Thymus (tissue), 11 donors: ENCODE measurements around the gene MECR. TPM values are rescaled to one million over a fixed set of nuclear protein-coding genes. Genes with fewer than 3 reads are reported as not detected.

Experiments
- DNase-seq, 9 donors: peaks; one replicate each; pipeline ENCODE4 v3.0.0-alpha.2; 2013; ENCODE audit warnings: low spot score in 9 of 9, low read depth in 6 of 9, missing footprints in 1 of 9
- H3K27ac ChIP-seq, 2 donors: one replicate each; pipeline ENCODE4 v1.5.1; 2013; ENCODE audit warnings: control low read depth in 1 of 2, low read depth in 1 of 2, low read length in 1 of 2, mild to moderate bottlenecking in 1 of 2, moderate library complexity in 1 of 2
- H3K27me3 ChIP-seq, 2 donors: one replicate each; pipeline ENCODE4 v1.5.1; 2013; ENCODE audit warnings: low read length in 1 of 2; ENCODE audit not compliant: control insufficient read depth in 2 of 2, insufficient read depth in 1 of 2
- H3K36me3 ChIP-seq, 2 donors: one replicate each; pipeline ENCODE4 v1.5.1; 2013; ENCODE audit warnings: low read length in 1 of 2, mild to moderate bottlenecking in 1 of 2, moderate library complexity in 1 of 2; ENCODE audit not compliant: control insufficient read depth in 2 of 2, insufficient read depth in 2 of 2
- H3K4me1 ChIP-seq, 2 donors: one replicate each; pipeline ENCODE4 v1.5.1; 2013; ENCODE audit warnings: low read length in 2 of 2; ENCODE audit not compliant: control insufficient read depth in 2 of 2, insufficient read depth in 2 of 2
- H3K4me3 ChIP-seq, 2 donors: one replicate each; pipeline ENCODE4 v1.5.1; 2013; ENCODE audit warnings: low read length in 2 of 2, control low read depth in 1 of 2, mild to moderate bottlenecking in 1 of 2
- H3K9me3 ChIP-seq, 2 donors: one replicate each; pipeline ENCODE4 v1.5.1; 2013; ENCODE audit warnings: low read length in 1 of 2, mild to moderate bottlenecking in 1 of 2; ENCODE audit not compliant: control insufficient read depth in 2 of 2, insufficient read depth in 1 of 2
- WGBS: extraction: QIAGEN DNeasy Blood & Tissue Kit; methylation state at CpG from one replicate; pipeline ENCODE4 v1.1.7; 2013; 5-methylcytosine and 5-hydroxymethylcytosine counted together
- polyA plus RNA-seq: library from polyadenylated mRNA; stranded (reverse); fragments of 200-250 nt; gene quantifications from one replicate; pipeline ENCODE4 v1.2.3, GENCODE V29; 2013
- total RNA-seq: library from RNA; stranded (reverse); fragments of 120-200 nt; gene quantifications from one replicate; pipeline ENCODE4 v1.2.4, GENCODE V29; 2013
- donor health status: healthy.

The MECR gene
- total and polyA plus RNA-seq, 2 donors = 14.3 to 16.5 TPM

DNA sequence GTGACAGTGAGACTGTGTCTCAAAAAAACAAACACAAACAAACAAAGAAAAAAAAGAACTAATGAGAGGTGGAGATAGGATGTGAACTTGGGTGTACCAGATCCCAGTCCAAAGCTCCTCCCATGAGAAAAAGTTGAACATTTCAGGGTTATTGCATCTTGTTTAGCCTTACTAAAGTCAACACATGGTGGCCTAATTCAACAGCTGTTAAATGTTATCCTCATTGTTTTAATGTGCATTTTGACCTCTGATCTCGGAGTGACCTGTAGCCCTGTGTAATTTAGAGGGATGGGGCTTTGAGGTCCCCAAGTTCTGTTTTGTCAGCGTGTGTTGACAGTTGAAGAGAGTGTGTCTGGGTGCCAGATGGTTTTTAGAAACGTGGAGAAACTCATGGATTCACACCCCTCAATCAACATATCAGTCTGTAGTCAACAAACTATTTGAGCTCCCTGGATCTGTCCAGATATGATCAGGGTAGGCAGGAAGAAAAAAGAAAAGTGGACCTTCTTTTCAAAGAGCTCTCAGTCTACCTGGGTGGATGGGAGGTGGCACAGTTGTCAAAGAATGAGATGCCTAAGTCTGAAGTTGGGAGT, 40.3 kb upstream of the MECR start:
- Histone ChIP-seq H3K27me3 (peaks cover 0 to 2% of the 10 kb centered on the region in 2 donors), H3K27ac (no peak overlapping the region)

DNA sequence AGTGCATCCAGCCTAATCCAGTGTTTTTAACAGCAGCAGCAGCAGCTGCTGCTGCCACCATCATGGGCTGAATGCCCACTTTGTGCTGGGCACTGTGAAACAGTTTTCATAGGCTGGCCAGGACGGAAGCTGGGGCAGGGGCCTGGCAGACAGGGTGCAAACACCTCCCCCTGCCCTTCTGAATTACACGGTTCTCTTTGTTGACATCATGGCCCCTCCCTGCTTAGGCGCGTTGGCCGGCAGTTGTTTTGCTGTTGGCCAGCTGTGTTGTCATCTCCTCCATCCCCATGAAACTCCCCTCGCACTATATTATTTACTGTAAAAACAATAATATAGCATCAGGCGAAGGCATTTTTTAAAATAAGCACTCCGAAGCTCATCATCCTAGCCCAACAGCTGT, 38.6 kb upstream of the MECR start:
- no peak for DNase-seq
- Histone ChIP-seq H3K27ac (no peak overlapping the region), H3K4me3 (no peak overlapping the region), H3K4me1 (no peaks in the 10 kb centered on the region), H3K9me3 (no peaks in the 10 kb centered on the region), H3K27me3 (peaks cover 0 to 2% of the 10 kb centered on the region in 2 donors), H3K36me3 (no peaks in the 10 kb centered on the region)
- 82% methylated on average over 8 of the region's 8 CpGs for WGBS

More for the DNA sequence above, 40.3 kb upstream of the MECR start:
- Histone ChIP-seq H3K4me3 (no peak overlapping the region), H3K36me3 (no peaks in the 10 kb centered on the region), H3K4me1 (no peaks in the 10 kb centered on the region), H3K9me3 (no peaks in the 10 kb centered on the region)
- 70% methylated on average over 3 of the region's 3 CpGs for WGBS
- DNase-seq = no peak

DNA sequence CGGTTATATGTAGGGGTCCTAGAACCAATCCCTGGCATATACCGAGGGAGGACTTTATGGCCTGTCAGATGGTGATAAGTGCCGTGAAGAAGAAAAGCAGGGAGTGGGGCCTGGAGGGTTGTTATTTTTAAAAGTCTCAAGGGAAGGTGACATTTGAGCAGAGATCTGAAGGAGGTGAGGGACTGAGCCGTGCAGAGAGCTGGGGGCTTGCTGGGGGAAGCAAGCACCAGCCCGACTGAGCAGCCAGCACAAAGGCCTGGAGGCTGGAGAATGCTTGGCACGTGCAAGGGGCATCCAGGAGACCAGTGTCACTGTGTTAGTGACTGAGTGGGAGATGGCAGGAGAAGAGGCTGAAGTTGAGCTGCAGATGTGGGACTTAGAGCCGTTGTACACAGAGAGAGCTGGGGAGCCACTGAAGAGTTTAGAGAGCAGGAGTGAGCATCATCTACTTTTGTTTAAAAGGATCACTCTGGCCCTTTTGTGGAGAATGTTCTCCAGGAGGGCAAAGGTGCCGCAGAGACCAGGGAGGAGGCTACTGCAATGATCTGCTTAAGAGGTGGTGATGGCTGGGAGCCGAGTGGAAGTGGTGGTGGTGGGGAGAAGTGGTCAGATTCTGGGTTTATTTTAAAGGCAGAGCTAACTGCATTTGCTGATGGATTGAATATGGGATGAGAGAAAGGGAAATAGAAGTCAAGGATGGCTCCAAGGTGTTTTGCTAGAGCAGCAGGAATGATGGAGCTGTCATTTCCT, 36.8 kb upstream of the MECR start:
- no peaks in the 10 kb centered on the region for H3K36me3 ChIP-seq
- DNase-seq = no peak

DNA sequence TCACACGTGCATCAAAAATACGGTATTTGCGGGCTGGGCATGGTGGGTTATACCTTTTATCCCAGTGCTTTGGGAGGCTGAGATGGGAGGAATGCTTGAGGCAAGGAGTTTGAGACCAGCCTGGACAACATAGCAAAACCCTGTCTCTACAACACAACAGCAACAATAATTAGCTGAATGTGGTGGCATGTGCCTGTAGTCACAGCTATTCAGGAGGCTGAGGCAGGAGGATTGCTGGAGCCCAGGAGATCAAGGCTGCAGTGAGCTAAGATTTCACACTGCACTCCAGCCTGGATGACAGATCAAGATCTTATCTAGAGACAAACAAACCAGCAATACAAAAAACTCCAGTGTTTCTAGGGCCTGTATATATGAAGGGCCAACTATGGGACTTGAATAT, 36.2 kb upstream of the MECR start:
- Histone ChIP-seq H3K9me3 (no peaks in the 10 kb centered on the region), H3K27me3 (peaks cover 0 to 2% of the 10 kb centered on the region in 2 donors), H3K4me3 (no peak overlapping the region), H3K27ac (no peak overlapping the region), H3K4me1 (no peaks in the 10 kb centered on the region), H3K36me3 (no peaks in the 10 kb centered on the region)
- WGBS = 98% methylated on average over 3 of the region's 3 CpGs
- no peak for DNase-seq

More for the DNA sequence above, 36.8 kb upstream of the MECR start:
- Histone ChIP-seq H3K27me3 (peaks cover 0 to 2% of the 10 kb centered on the region in 2 donors), H3K4me1 (no peaks in the 10 kb centered on the region), H3K9me3 (no peaks in the 10 kb centered on the region), H3K4me3 (no peak overlapping the region), H3K27ac (no peak overlapping the region)
- WGBS = 68% methylated on average over 9 of the region's 9 CpGs

DNA sequence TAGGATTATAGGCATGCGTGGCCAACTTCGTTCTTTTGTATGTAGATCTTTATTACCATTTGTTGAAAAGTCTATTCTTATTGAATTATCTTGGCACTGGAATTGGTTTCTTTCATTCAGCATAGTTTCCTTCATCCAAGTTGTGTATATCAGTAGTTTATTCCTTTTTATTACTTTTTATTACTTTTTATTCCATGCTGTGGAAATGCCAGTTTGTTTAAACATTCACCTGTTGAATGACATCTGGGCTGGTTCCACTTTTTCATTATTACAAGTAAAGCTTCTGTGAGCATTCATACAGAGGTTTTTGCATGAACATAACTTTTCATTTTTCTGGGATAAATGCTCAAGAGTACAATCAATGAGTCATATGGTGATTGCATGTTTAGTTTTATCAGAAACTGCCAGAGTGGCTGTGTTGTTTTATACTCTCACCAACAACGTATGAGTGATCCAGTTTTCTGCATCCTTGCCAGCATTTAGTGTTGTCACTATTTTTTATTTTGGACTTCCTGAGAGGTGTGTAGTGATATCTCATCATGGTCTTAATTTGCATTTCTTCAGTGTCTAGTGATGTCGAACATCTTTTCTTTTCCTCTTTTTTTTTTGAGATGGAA, 34.1 kb upstream of the MECR start:
- WGBS = 96% methylated on average over 4 of the region's 4 CpGs
- Histone ChIP-seq H3K36me3 (no peaks in the 10 kb centered on the region), H3K4me3 (no peak overlapping the region), H3K27me3 (peaks cover 12 to 19% of the 10 kb centered on the region in 2 donors), H3K27ac (no peak overlapping the region), H3K4me1 (peaks cover 0 to 8% of the 10 kb centered on the region in 2 donors), H3K9me3 (no peaks in the 10 kb centered on the region)
- DNase-seq = no peak

DNA sequence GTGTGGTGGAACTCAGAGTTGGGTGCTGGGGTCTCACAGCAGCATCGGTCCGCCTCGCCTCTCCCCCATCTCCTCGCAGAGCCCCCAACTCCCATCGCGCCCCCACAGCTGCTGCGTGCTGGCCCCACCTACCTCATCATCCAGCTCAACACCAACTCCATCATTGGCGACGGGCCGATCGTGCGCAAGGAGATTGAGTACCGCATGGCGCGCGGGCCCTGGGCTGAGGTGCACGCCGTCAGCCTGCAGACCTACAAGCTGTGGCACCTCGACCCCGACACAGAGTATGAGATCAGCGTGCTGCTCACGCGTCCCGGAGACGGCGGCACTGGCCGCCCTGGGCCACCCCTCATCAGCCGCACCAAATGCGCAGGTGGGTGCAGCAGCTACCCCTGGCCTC, 29.8 kb upstream of the MECR start:
- peaks cover 27 to 40% of the 10 kb centered on the region in 2 donors for H3K27me3 ChIP-seq
- H3K4me3 ChIP-seq = peak overlapping the region in 1 of 2 donors; percentile 18
- H3K27ac ChIP-seq = no peak overlapping the region
- WGBS = 25% methylated on average over 29 of the region's 29 CpGs
- no peaks in the 10 kb centered on the region for H3K36me3 ChIP-seq
- peaks cover 4 to 46% of the 10 kb centered on the region in 2 donors for H3K4me1 ChIP-seq
- no peaks in the 10 kb centered on the region for H3K9me3 ChIP-seq
- DNase-seq = no peak

DNA sequence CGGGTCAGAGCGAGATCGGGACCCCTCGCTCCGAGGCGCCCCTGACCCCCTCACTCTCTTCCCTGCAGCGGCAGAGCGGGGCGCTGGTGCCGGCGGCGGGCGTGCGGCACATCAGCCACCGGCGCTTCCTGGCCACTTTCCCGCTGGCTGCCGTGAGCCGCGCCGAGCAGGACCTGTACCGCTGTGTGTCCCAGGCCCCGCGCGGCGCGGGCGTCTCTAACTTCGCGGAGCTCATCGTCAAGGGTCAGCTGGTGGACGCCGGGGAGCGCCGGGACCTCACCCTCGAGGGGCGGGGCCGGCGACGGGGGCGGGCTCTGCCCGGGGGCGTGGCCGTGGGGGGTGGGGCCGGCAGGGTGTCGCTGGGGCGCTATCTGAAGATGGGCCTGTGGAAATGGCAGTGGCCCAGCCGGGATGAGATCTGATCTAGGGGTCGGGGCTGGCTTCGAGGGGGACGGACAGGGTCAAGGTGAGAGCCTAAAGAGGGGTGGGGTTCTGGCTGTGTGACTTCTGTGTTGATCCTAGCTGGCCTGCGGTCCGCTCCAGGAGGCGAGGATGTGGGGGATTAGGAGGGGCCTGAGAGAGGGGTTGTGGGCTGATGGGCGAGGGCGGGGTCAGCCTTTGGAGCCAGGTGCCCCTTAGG, 29.2 kb upstream of the MECR start:
- DNase-seq = peak in 2 of 9 donors; percentile 44 to 53
- H3K27me3 ChIP-seq = peaks cover 27 to 40% of the 10 kb centered on the region in 2 donors
- peaks cover 4 to 51% of the 10 kb centered on the region in 2 donors for H3K4me1 ChIP-seq
- peak overlapping the region; percentile 48 to 63 for H3K4me3 ChIP-seq
- no peaks in the 10 kb centered on the region for H3K9me3 ChIP-seq
- no peak overlapping the region for H3K27ac ChIP-seq
- WGBS = 3% methylated on average over 56 of the region's 56 CpGs
- no peaks in the 10 kb centered on the region for H3K36me3 ChIP-seq

DNA sequence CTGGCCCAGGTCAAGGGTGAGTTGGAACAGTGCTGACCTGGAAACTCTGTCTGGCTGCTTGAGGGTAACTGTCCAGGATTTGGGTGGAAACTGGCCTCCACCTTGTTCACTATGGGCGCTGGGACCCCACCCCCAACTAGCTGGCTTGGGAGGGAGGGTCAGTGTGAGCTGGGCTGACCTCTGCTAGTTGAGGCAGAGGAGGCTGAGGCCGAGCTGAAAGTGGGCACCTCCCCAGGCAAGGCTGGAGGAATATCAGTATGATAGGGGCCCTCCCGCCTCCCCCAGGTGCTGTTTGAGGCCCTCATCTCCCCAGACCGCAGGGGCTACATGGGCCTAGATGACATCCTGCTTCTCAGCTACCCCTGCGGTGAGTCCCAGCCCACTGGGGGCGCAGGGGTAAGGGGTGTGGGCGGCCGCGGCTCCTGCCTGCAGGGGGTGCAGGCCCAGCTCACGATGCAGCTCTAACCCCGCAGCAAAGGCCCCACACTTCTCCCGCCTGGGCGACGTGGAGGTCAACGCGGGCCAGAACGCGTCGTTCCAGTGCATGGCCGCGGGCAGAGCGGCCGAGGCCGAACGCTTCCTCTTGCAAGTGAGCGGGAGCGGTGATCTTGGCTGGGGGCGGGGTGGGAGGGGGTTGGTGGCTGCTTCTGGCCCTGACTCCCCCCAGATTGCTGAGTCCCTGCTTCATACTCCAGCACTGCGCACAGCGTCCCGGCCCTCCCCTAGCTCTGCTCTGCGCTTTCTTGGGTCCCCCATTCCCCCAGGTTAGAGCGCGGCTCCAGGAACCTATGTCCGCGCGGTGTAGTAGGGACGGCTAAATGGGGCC, 28.5 kb upstream of the MECR start:
- Histone ChIP-seq H3K9me3 (no peaks in the 10 kb centered on the region), H3K27me3 (peaks cover 27 to 40% of the 10 kb centered on the region in 2 donors), H3K27ac (no peak overlapping the region), H3K4me3 (peak overlapping the region; percentile 48 to 63), H3K36me3 (no peaks in the 10 kb centered on the region), H3K4me1 (peaks cover 4 to 51% of the 10 kb centered on the region in 2 donors)
- DNase-seq = peak in 2 of 9 donors; percentile 39 to 63
- WGBS = 6% methylated on average over 38 of the region's 38 CpGs
